GM18861 (cell line): Measurements from ENCODE around the gene ZNF474.

ENCODE experiments used
- ATAC-seq: cut with Tn5 transposase; IDR thresholded peaks from one replicate; pipeline ENCODE4 v1.9.1; 2021; ENCODE audit not compliant: unreplicated experiment

Gene ZNF474

GRCh38 chr5:122179701-122180100, 50.4 kb downstream of the ZNF474 start:
- no peak for ATAC-seq

GRCh38 chr5:122180146-122180712, 50.9 kb downstream of the ZNF474 start:
- no peak for ATAC-seq

GRCh38 chr5:122180863-122181548, 51.7 kb downstream of the ZNF474 start:
- ATAC-seq, result no peak

- no peak for ATAC-seq
Measured at GRCh38 chr5:122181863-122182262, 52.5 kb downstream of the ZNF474 start.

- no peak for ATAC-seq
Measured at GRCh38 chr5:122182491-122182921, 53.2 kb downstream of the ZNF474 start.

- ATAC-seq, result no peak
Measured at GRCh38 chr5:122183098-122183787, 53.9 kb downstream of the ZNF474 start.

GRCh38 chr5:122183788-122184170, 54.4 kb downstream of the ZNF474 start:
- no peak for ATAC-seq

GRCh38 chr5:122184676-122185255, 55.4 kb downstream of the ZNF474 start:
- ATAC-seq, result no peak

GRCh38 chr5:122187426-122187825, 58.1 kb downstream of the ZNF474 start:
- no peak for ATAC-seq

- ATAC-seq, result no peak
Measured at GRCh38 chr5:122190156-122190555, 60.8 kb downstream of the ZNF474 start.

GRCh38 chr5:122192497-122193496, 63.5 kb downstream of the ZNF474 start:
- ATAC-seq, result peak; percentile 78

GRCh38 chr5:122195802-122196394, 66.6 kb downstream of the ZNF474 start:
- no peak for ATAC-seq

- ATAC-seq, result no peak
Measured at GRCh38 chr5:122199146-122199545, 69.8 kb downstream of the ZNF474 start.

GRCh38 chr5:122200450-122200849, 71.1 kb downstream of the ZNF474 start:
- no peak for ATAC-seq

GRCh38 chr5:122200865-122201264, 71.5 kb downstream of the ZNF474 start:
- ATAC-seq, result no peak

GRCh38 chr5:122201365-122201764, 72.0 kb downstream of the ZNF474 start:
- no peak for ATAC-seq

GRCh38 chr5:122202952-122203351, 73.6 kb downstream of the ZNF474 start:
- ATAC-seq, result no peak
